ENCODE results near the gene RPL22L1. TPM values are rescaled to one million over a fixed set of nuclear protein-coding genes. Genes with fewer than 3 reads are reported as not detected.

The RPL22L1 gene
- total RNA-seq, 1 donor from 2014 or later: 107 TPM

DNA sequence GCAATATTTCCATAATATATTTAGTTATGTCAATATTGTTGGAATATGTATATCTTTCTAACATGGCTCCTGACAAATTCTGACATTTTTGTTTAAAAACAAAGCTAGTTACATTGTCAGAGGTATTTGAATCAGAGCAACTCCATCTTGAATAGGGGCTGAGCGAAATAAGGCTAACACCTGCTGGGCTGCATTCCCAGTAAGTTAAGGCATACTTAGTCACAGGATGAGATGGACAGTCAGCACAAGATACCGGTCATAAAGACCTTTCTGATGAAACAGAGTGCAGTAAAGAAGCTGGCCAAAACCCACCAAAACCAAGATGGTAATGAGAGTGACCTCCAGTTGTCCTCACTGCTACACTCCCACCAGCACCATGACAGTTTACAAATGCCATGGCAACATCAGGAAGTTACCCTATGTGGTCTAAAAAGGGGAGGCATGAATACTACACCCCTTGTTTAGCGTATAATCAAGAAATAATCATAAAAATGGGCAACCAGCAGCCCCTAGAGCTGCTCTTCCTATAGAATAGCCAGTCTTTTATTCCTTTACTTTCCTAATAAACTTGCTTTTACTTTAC, 30.4 kb downstream of the RPL22L1 start:
- H3K4me1 Mint-ChIP-seq: peaks cover 14% of the 10 kb centered on the region
- H2AFZ ChIP-seq (replicated peaks): no peak overlapping the region
- peaks cover 3% of the 10 kb centered on the region for H3K9me3 Mint-ChIP-seq
- no peaks in the 10 kb centered on the region for H3F3A ChIP-seq (ENCODE audit: low read depth)
- no peak overlapping the region for H3K4me3 ChIP-seq
- H3K4me1 ChIP-seq: peaks cover 5% of the 10 kb centered on the region
- no peak overlapping the region for H3K4me2 ChIP-seq
- no peaks in the 10 kb centered on the region for H3K27me3 ChIP-seq
- no peak for DNase-seq (ENCODE audit: low spot score)
- no peak overlapping the region for H3K27ac ChIP-seq
- H4K20me1 ChIP-seq (ENCODE audit: low read depth): no peaks in the 10 kb centered on the region
- H3K79me2 ChIP-seq (ENCODE audit: low read depth): no peaks in the 10 kb centered on the region
- no peaks in the 10 kb centered on the region for H3K9me3 ChIP-seq (ENCODE audit: low read depth)
- H3K4me3 Mint-ChIP-seq: no peak overlapping the region
- H3K36me3 ChIP-seq: no peaks in the 10 kb centered on the region
- H3K27me3 Mint-ChIP-seq (ENCODE audit: insufficient read depth, low read depth): peaks cover 3% of the 10 kb centered on the region
- no peak for TF ChIP-seq EZH2 (IDR thresholded peaks at IDR 0.05)
- TF ChIP-seq CTCF (IDR thresholded peaks at IDR 0.05): no peak
- no peak for TF ChIP-seq EZH2phosphoT487 (IDR thresholded peaks at IDR 0.05)
- no peak overlapping the region for H3K9ac ChIP-seq
- no peaks in the 10 kb centered on the region for H3K36me3 Mint-ChIP-seq
- H3K27ac Mint-ChIP-seq: no peak overlapping the region

- H3K4me3 ChIP-seq: no peak overlapping the region
- Mint-ChIP-seq H3K36me3 (no peaks in the 10 kb centered on the region), H3K9me3 (peaks cover 3% of the 10 kb centered on the region), H3K27ac (peak overlapping the region; percentile 80), H3K4me1 (peaks cover 14% of the 10 kb centered on the region), H3K27me3 (ENCODE audit: insufficient read depth, low read depth) (peaks cover 5% of the 10 kb centered on the region), H3K4me3 (no peak overlapping the region)
- DNase-seq (ENCODE audit: low spot score): no peak
- H3F3A ChIP-seq (ENCODE audit: low read depth): no peaks in the 10 kb centered on the region
- H4K20me1 ChIP-seq (ENCODE audit: low read depth): no peaks in the 10 kb centered on the region
- no peaks in the 10 kb centered on the region for H3K36me3 ChIP-seq
- H3K79me2 ChIP-seq (ENCODE audit: low read depth): no peaks in the 10 kb centered on the region
- TF ChIP-seq CTCF (IDR thresholded peaks at IDR 0.05) (no peak), EZH2phosphoT487 (IDR thresholded peaks at IDR 0.05) (no peak), EZH2 (IDR thresholded peaks at IDR 0.05) (no peak)
- no peaks in the 10 kb centered on the region for H3K9me3 ChIP-seq (ENCODE audit: low read depth)
- H3K9ac ChIP-seq: no peak overlapping the region
- H3K4me1 ChIP-seq: peaks cover 5% of the 10 kb centered on the region
- H2AFZ ChIP-seq (replicated peaks): no peak overlapping the region
- H3K4me2 ChIP-seq: no peak overlapping the region
- no peaks in the 10 kb centered on the region for H3K27me3 ChIP-seq
- no peak overlapping the region for H3K27ac ChIP-seq
These were observed 33.5 kb downstream of the RPL22L1 start for GRCh38 chr3:170836491-170836890.

GRCh38 chr3:170835336-170835735, 34.7 kb downstream of the RPL22L1 start:
- Mint-ChIP-seq H3K9me3 (peaks cover 3% of the 10 kb centered on the region), H3K4me1 (peaks cover 12% of the 10 kb centered on the region), H3K36me3 (no peaks in the 10 kb centered on the region), H3K4me3 (no peak overlapping the region), H3K27me3 (ENCODE audit: insufficient read depth, low read depth) (peaks cover 5% of the 10 kb centered on the region), H3K27ac (no peak overlapping the region)
- no peak overlapping the region for H3K27ac ChIP-seq
- TF ChIP-seq EZH2phosphoT487 (IDR thresholded peaks at IDR 0.05) (no peak), CTCF (IDR thresholded peaks at IDR 0.05) (no peak), EZH2 (IDR thresholded peaks at IDR 0.05) (no peak)
- peak overlapping the region; percentile 72 for H2AFZ ChIP-seq (replicated peaks)
- no peak overlapping the region for H3K9ac ChIP-seq
- no peak overlapping the region for H3K4me2 ChIP-seq
- peak; percentile 13 for DNase-seq (ENCODE audit: low spot score)
- H3K4me3 ChIP-seq: no peak overlapping the region
- H3K27me3 ChIP-seq: no peaks in the 10 kb centered on the region
- H3K79me2 ChIP-seq (ENCODE audit: low read depth): no peaks in the 10 kb centered on the region
- H3K4me1 ChIP-seq: peaks cover 5% of the 10 kb centered on the region
- H3K9me3 ChIP-seq (ENCODE audit: low read depth): no peaks in the 10 kb centered on the region
- no peaks in the 10 kb centered on the region for H3F3A ChIP-seq (ENCODE audit: low read depth)
- H4K20me1 ChIP-seq (ENCODE audit: low read depth): no peaks in the 10 kb centered on the region
- H3K36me3 ChIP-seq: no peaks in the 10 kb centered on the region
